ENCODE measurements around the gene DLG2. TPM values are rescaled to one million over a fixed set of nuclear protein-coding genes. Genes with fewer than 3 reads are reported as not detected.

The DLG2 gene
- total RNA-seq, 2 experiments from 2014 or later = 1.2 to 1.4 TPM

DNA sequence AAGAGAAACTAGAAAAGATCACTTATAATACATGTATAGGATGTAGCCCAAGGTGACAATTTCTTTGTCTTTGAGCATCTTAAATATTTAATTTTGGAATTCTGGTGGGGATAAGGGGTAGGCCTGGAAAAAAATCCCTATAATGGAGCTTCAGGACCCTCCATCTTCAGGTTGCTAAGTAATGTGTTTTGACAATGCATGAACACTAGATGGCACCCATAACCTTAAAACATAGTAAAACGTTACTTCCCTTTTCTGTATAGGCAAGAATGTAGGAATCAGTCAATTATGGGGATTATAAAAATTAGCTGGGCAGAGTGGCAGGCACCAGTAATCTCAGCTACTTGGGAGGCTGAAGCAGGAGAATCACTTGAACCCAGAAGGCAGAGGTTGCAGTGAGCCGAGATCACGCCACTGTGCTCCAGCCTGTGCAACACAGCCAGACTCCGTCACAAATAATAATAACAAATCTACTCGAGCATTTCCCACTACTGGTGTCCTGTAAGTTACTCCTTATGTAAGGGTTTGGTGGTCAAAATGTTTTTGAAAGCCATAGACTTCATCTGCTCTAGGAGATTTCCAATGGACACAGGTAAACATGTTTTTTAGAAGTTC lies 1799.1 kb downstream of the DLG2 start:
- ChIA-PET CTCF (no interaction called here), POLR2A (no interaction called here)

DNA sequence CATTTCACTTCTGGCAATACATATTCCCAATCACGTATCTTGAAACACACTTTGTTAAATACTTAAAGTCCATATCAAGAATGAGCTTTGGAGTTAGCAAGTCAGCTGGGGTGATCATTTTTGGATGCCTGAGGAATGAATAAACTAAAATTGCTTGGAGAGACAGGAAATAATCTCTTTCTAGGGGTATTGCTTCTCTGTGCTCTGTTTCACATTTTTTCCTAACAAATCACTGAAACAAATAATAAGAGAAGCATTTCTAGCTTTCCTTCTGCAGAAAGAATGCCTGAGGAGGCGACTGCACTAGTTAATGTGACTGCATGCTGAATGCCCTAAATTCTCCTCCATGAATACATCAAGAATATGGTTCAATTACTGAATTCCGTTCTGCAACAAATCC lies 1799.6 kb downstream of the DLG2 start:
- POLR2A ChIA-PET = no interaction called here
- CTCF ChIA-PET = no interaction called here

DNA sequence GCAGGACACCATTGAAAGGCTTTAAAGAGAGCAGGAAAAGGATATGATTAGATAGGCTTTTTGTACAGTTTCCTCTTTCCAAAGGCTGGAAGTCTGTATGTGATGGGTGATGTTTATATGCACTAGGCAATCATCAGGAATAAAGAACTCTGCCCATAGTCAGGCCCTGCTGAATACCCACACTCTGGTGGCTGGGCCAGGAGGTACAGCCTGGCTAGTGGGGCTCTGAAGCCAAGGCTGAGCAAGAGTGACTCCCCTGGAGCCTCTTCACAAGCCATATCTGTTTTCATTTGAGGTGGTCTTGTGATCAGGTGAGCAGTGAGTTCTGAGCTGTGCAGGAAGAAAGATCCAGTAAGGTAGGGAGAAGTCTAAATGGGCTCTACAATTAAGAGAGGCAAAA lies 1801.1 kb downstream of the DLG2 start:
- ChIA-PET CTCF (no interaction called here), POLR2A (no interaction called here)

DNA sequence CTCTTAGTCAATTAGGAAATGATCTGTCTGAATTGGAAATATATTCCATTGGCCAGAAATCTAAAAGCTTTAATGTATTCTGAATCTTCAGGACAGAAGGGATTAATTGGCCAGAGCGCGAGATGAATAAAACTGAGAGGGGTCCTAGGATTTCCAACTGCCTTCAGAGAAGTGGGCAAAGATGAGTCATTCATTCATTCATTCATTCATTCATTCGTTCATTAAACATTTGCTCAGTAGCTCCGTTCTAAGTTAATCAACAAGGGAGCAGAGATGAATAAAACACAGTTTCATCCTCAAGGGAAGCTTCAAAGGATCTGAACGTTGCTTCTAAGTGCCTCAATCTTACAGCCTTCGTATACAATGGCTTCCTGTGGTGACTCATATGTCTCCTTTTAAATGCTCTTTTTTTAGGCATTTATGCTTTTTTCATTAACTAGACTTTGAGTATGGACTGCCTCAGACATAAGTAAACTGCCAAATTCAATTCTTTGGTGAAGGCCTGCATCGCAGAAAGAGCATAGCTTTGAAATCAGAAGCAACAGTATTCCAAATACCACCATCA lies 1803.6 kb downstream of the DLG2 start:
- ChIA-PET CTCF (no interaction called here), POLR2A (no interaction called here)

DNA sequence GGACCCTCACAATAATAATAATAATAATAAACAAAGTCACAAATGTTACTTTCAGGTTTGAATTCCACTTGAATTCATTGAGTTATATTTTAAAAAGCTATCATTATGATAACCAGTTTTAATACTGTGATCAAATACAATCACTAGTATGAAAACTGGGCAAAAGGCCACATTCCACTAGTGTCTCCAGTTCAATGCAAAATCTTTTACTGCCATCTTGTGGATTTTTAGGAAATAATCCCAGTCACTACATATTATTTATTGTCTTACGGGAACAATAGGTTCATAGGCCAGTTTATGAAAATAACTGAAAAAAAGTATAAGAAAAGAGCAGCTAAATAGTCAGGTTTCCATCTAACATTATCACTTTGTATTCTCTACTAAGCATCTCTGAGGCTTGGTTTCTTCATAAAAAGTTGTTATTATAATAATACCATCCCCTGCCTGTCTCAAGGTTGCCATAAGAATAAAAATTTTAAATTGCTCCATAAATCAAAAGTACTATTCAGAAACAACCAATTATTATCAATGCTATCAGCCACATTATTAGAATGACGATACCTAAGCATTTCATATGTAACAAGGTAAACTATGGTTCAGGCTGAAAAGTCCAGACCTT lies 1807.1 kb downstream of the DLG2 start:
- CTCF ChIA-PET = interaction anchor here (1.3 to 2.1 kb wide), 2 partner anchors 528 to 1105 kb away, joined by 3 to 6 read pairs; no protein-coding TSS in a partner anchor
- POLR2A ChIA-PET = interaction anchor here (0.5 kb wide), 1 partner anchor 749 kb away, joined by 3 read pairs; no protein-coding TSS in a partner anchor

DNA sequence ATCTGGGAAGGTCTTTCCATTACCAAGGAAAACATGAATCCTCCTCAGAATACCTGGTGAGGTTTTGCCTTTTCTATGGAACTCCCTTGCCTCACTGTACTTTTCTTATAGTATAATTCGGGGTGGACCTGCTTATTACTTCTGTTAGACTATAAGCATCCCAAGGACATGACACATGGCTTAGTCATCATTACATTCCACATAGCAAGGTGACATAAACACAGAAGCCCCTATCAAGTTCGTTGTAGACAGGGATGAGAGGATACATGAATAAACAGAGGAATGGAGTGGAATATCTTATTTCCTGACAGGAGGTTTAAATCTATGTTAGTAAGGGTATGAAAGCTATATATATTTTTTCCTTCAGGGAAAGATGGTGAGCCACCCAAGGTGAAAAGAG lies 1808.8 kb downstream of the DLG2 start:
- ChIA-PET POLR2A (no interaction called here), CTCF (interaction anchor here (1.6 kb wide), 1 partner anchor 12 kb away, joined by 5 read pairs; no protein-coding TSS in a partner anchor)

DNA sequence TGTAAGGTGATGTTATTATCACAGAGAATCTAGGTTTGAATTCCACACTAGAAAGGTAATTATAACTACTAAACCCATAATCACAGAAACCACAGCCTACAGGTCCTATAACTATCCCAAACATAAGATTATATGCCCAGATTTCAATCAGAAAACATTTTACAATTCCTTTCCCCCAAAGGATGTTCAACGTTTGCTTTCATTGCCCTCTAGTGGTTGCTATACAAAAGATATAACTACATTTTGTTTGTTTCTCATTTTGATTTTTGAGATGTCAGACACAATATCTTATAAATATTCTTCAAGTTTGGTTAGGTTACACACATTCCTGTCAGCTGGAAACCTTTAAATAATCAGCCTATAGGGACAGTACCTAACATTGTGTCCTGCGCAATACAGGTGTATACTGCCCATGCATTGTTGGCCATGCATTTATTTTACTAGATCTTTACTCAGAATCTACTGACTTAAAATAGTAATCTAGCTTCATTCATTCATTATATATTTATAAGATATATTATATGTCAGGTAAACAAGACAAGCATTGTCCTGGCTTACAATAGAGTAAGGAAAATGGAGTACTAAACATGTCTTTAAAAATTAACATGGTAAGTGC lies 1810.5 kb downstream of the DLG2 start:
- ChIA-PET POLR2A (no interaction called here), CTCF (interaction anchor here (0.8 to 1.6 kb wide), 2 partner anchors 10 to 17 kb away, joined by 3 to 5 read pairs; no protein-coding TSS in a partner anchor)

DNA sequence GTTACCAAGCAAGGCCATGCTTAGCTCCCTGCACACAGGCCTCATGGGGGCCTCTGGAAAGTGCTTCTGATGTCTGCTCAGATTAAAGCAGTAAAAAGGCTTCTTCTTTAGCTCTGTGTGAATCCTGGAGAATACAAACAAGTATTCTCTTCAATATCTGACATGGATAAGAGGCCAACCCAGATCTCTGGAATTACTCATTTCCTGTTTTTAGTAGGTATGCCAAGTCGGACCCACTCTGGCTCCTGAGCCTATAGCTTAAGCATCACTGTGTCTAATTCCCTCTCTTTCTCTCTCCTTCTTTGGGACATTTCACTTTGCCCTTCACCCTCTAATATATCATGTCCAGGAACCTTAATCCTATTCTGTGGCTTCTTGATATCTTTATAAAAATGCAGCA lies 1811.4 kb downstream of the DLG2 start:
- POLR2A ChIA-PET = no interaction called here
- CTCF ChIA-PET = interaction anchor here (0.8 kb wide), 1 partner anchor 16 kb away, joined by 3 read pairs; no protein-coding TSS in a partner anchor

DNA sequence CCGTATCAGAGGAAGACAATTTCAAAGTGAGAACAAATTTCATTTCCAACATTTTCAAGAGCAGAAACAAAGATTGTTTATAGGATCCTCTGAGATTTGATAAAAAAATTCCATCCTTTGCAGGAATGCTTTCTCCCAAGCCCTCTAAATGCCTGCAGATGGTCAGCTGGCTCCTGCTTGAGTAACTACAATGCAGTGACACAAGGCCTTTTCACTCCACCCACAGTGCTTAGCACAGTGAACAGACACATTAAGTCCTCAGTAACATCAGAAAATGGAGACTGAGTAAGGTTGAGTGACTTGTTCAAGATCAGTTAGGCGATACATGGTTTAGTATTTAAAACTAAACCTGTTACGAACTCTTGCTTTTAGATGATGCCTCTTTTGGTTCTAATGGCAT lies 1813.8 kb downstream of the DLG2 start:
- CTCF ChIA-PET = no interaction called here
- POLR2A ChIA-PET = no interaction called here

DNA sequence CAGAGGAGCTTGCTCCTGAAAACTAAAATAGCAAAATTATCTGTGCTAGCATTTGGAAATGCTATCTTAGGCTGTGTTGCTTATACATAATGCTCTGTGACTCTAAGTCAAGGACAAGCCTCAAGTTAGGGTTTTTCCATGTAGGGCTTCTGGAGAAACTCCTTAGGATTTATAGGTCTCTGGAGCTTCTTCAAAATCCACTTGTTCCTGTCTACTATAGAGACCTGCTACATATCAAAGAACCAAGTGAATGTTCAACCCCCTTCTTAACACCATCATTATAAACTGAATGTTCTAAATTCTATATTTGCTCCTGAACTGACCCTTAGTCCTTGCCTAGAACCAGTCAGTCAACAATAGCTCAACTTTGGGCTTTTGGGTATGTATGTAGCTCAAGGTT lies 1817.9 kb downstream of the DLG2 start:
- ChIA-PET POLR2A (no interaction called here), CTCF (no interaction called here)

DNA sequence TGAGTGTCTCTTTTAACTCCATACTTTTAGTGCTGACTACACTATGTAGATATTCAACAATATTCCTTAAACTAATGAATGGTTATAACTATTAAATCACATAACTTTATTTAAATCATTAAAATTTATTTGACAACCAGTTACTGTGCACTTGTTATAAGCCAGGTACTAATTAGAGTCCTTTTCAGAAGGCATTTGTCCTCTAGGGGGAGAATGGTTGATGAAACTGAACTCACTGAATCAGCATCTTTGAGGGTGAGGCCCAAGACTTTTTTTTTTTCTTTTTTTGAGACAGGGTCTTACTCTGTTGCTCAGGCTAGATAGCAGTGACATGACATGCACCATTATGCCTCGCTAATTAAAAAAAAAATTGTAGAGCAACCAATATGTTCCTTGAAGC lies 1825.3 kb downstream of the DLG2 start:
- POLR2A ChIA-PET = no interaction called here
- CTCF ChIA-PET = no interaction called here

DNA sequence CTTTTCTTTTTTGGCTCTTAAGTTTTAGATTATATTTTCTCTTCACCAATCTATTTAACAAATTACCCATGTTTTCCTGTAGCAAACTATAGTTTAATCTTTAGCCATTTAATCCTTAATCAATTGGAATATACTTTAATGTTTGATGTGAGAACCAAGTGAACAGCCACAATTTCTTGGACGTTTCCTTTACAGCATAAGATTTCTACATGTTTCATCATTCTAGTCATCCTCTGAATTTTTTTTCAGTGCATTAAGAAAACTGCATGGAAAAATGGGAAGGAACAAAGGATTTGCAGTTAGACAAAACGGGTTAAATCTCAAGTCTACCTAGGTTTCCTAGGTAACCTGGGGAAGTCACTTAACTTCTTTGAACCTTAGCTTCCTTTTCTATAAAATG lies 1833.8 kb downstream of the DLG2 start:
- POLR2A ChIA-PET = no interaction called here
- CTCF ChIA-PET = no interaction called here

DNA sequence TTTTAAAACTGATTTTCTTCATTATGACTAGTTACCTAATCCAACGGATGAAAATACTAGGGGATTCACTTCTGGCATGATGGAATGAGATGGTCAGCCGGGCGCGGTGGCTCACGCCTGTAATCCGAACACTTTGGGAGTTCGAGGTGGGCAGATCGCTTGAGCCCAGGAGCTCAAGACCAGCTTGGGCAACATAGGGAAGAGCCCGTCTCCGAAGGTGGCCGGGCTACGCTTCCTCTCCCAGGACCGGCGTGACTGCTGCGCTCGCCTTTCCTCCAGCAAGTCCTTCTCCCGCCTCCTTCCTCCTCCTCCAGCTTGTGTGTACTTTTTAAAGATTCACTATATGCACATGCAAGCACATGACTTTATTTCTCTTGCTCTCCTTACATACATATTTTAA lies 1835.6 kb downstream of the DLG2 start:
- ChIA-PET POLR2A (no interaction called here), CTCF (no interaction called here)

DNA sequence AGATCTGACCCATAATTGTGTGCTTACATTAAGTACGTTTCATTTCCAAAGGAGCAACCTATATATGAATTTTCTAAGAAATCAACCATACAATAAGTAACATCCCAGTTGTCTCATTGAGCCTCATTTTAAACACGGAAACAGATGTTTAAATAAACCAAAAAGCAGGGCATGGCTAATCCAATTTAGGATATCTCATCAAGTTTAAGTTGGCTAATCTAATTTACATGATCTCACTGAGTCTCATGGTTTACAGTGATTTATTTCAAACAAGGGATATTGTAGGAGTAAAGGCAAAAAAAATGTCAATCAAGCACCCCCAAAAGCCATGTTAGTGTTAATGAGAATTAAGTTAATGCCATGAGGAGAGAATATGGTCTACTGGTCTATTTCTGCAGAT lies 1841.2 kb downstream of the DLG2 start:
- ChIA-PET CTCF (no interaction called here), POLR2A (no interaction called here)

DNA sequence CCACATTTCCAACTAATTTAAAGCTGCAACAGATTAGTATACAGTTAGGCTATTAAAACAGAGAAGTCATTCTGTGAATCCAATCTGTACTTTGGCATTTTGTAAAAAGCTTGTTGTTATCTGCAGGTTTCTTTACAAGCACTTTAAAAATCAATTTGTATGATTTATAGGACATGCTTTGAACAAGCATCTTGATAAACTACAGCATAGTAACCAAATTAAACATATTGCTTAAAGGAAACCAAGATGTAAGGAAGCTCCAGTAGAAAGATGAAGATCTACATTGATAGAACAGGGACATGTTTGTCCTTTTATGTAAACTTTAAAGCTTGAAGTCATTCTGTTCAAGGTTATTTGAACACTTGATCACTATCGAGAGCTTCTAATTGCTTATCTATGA lies 1842.7 kb downstream of the DLG2 start:
- POLR2A ChIA-PET = no interaction called here
- CTCF ChIA-PET = no interaction called here

DNA sequence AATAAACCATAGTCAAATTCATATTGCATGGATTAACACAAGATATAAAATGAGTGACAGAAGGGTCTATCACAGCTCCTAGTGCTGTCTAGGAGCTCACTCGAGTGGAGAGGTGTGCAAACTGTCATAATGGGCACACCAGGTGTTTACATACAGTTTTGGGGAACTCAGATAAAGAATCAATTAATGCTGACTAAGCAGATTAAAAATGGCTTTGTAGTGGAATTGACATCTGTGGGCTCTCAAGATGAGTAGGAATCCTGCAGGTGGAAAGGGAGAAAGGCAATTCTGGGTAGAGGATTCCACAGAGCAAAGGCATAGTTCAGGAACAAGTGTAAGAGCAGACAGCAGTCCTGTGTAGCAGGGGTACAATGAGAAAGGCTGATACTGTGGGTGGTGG lies 1844.8 kb downstream of the DLG2 start:
- ChIA-PET CTCF (no interaction called here), POLR2A (no interaction called here)

DNA sequence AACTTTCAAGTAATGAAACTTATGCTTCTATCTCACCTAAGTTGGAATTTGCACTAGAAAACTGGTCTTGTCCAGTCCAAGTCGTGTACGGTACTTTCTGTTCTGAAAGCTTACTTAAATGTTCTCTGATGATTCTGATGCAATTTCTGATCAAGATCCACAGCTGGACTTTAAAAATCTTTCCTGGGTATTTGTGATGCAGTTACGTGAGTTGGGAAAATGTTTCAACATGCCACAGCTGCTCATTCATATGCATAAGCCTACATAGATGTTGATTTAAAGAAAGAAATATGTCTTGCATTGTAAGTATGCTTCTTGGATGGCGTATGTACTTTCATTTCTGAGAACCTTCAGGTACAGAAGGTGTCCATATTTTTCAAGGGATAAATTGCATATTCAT lies 1847.3 kb downstream of the DLG2 start:
- POLR2A ChIA-PET = no interaction called here
- CTCF ChIA-PET = no interaction called here

DNA sequence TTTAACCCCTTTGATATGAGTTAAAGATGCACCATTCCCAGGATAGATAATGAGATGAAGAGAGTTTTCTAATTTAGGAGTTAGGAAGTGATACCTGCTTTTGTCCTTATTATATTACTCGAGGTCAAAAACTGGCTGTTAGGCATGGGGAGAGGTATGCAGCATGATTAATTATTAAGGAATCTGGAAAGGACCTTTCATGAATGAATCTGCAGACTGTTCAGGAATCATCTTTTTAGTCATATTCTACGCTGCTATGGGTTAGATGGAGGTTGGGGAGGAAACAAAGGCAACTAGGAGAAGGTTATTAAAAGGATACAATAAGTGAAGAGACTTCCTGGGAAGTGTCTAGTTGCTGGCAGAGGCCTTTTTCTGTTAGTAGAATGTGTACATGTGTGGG lies 1848.5 kb downstream of the DLG2 start:
- CTCF ChIA-PET = no interaction called here
- POLR2A ChIA-PET = no interaction called here

DNA sequence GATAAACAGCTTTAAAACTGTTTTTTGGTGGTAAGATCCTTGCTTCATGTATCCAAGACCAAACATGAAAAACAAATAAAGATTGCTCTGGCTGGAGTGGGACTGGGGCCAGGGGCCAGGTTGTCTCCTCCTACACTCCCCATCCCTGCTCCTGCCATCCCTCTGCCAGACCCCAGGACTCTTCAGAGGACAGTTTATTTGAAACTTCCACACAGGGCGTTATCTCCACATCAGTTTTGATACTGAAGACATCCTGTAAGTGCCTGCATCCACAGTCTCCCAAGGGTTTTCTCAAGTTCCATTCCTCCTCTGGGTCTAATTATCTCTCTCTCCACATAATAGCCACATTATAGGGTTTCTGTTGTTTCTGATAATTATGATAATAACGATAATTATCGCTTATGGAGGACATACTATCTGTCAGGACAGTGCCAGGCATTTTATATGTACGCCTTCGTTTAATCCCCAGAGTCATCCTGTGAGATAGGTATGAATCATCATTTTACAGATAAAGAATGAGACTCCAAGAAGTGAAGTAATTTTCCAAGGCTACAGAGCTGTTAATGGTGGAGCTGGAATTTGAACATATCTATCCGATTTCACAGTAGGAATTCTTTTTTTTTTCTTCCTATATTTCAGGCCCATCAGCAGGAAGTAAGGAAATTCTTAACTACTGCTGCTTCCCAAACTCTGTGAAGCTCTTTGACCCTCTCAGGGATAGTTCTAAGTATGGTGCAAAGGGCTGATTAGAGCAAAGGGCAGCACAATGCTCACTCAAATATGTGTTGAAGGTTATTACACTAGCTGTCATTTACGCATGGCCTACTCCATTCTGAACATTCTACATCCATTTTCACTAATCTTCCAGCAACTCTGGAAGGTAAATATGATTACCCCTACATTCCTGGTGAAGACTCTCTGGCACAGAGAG lies 1852.9 kb downstream of the DLG2 start:
- ChIA-PET POLR2A (no interaction called here), CTCF (no interaction called here)

DNA sequence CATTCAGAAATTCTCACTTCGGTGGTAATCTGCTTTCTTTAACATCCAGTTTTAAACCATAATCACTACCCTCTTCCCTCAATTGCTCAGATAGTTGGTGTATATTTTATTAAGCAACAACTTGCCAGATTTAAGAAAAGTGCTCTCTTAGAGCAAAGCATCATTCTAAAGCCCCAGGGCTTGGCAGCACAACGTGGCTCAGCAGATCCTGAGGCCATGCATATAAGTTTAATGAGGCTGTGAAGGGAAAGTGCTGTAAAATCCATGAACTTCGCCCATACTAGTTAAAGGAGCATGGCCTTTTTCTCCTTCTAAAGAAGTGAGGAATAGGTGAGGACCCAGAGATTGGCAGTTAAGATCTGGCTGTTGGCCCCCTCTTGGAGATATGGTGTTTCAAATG lies 1858.7 kb downstream of the DLG2 start:
- ChIA-PET CTCF (no interaction called here), POLR2A (no interaction called here)

Data from activated CD8-positive, alpha-beta memory T cell treated with anti-CD3 and anti-CD28 coated beads for 36 hours (primary cell).